Activated CD4-positive, alpha-beta memory T cell treated with anti-CD3 and anti-CD28 coated beads for 36 hours (primary cell): ENCODE measurements around the gene ZNF260. TPM values are rescaled to one million over a fixed set of nuclear protein-coding genes. Genes with fewer than 3 reads are reported as not detected.

Experiments used
- CTCF ChIA-PET: fragments of 350-600 bp; sonication (Branson Sonifier 250); formaldehyde crosslinking; loops from one replicate; lab custom pipeline; 2021; ENCODE audit warnings: antibody characterized with exemption, inconsistent platforms; lab: Charles Lee
- POLR2A ChIA-PET: fragments of 350-600 bp; sonication (Branson Sonifier 250); formaldehyde crosslinking; loops from one replicate; lab custom pipeline; 2021; ENCODE audit warnings: antibody characterized with exemption; lab: Charles Lee
- DNase-seq: peaks from one replicate; pipeline ENCODE4 v3.0.0-alpha.2; 2020
- H3K27ac Mint-ChIP-seq: one replicate; pipeline ENCODE4 v1.8.0; 2021; ENCODE audit warnings: mixed read lengths
- H3K27me3 Mint-ChIP-seq: one replicate; pipeline ENCODE4 v1.8.0; 2021; ENCODE audit warnings: mixed read lengths
- H3K36me3 Mint-ChIP-seq: one replicate; pipeline ENCODE4 v1.8.0; 2021; ENCODE audit warnings: mixed read lengths
- H3K4me1 Mint-ChIP-seq: one replicate; pipeline ENCODE4 v1.8.0; 2021; ENCODE audit warnings: low read depth, mixed read lengths
- H3K4me3 Mint-ChIP-seq: one replicate; pipeline ENCODE4 v1.8.0; 2021; ENCODE audit warnings: mild to moderate bottlenecking, mixed read lengths
- H3K9me3 Mint-ChIP-seq: one replicate; pipeline ENCODE4 v1.8.0; 2021; ENCODE audit warnings: mixed read lengths
- intact Hi-C: fragments of 100-400 bp; cut with micrococcal nuclease; formaldehyde crosslinking; loops from one replicate; pipeline ENCODE4 v1.15.1; 2023
- total RNA-seq, 2 experiments: library from RNA; stranded (reverse); gene quantifications; one replicate each; pipeline ENCODE4 v1.2.3, GENCODE V29; 2021

The ZNF260 gene
- total RNA-seq, 2 experiments from 2014 or later = 3.7 TPM

GRCh38 chr19:36489118-36489919, 38.8 kb downstream of the ZNF260 start, which contains the start of gene ZNF566:
TSS of gene ZNF566 (minus strand) at chr19:36489561. CDS start at chr19:36476557, 13,004 bp downstream.
- POLR2A ChIA-PET = interaction anchor here (0.7 to 2.4 kb wide), 12 partner anchors 10 to 828 kb away, joined by 3 to 17 read pairs (median 4); partner anchors contain the start of genes ZNF146, ZNF260, ZNF382 and ZNF383
- Mint-ChIP-seq H3K4me3 (peak within 1 kb of the TSS; percentile 95), H3K27ac (peak within 1 kb of the TSS; percentile 99), H3K27me3 (no peaks in the 10 kb centered on the region), H3K9me3 (peaks cover 20% of the 10 kb centered on the region), H3K36me3 (peaks cover 19% of the 10 kb centered on the region), H3K4me1 (peaks cover 23% of the 10 kb centered on the region)
- peak; percentile 96 for DNase-seq
- intact Hi-C loops = loop anchor here (1.0 to 5.0 kb wide), 13 partner anchors 39 to 977 kb away; partner anchors contain the start of genes TBCB, ZFP14, ZFP82 and ZNF146
- CTCF ChIA-PET = interaction anchor here (0.6 to 1.9 kb wide), 3 partner anchors 111 to 361 kb away, joined by 3 to 6 read pairs (median 3); partner anchors contain the start of genes ZFP14 and ZNF382

GRCh38 chr19:36488846-36489117, 39.3 kb downstream of the ZNF260 start:
- Mint-ChIP-seq H3K4me1 (peaks cover 23% of the 10 kb centered on the region), H3K36me3 (peaks cover 24% of the 10 kb centered on the region), H3K4me3 (peak overlapping the region; percentile 95), H3K27me3 (no peaks in the 10 kb centered on the region), H3K9me3 (peaks cover 23% of the 10 kb centered on the region), H3K27ac (peak overlapping the region; percentile 99)
- intact Hi-C loops = loop anchor here (1.0 to 5.0 kb wide), 13 partner anchors 40 to 978 kb away; partner anchors contain the start of genes TBCB, ZFP14, ZFP82 and ZNF146
- CTCF ChIA-PET = interaction anchor here (1.0 to 1.9 kb wide), 2 partner anchors 110 to 361 kb away, joined by 3 to 6 read pairs; partner anchors contain the start of gene ZFP14
- DNase-seq = peak; percentile 69
- POLR2A ChIA-PET = interaction anchor here (0.9 to 2.4 kb wide), 11 partner anchors 10 to 829 kb away, joined by 3 to 17 read pairs (median 6); partner anchors contain the start of genes ZNF146, ZNF260, ZNF382 and ZNF383

DNA sequence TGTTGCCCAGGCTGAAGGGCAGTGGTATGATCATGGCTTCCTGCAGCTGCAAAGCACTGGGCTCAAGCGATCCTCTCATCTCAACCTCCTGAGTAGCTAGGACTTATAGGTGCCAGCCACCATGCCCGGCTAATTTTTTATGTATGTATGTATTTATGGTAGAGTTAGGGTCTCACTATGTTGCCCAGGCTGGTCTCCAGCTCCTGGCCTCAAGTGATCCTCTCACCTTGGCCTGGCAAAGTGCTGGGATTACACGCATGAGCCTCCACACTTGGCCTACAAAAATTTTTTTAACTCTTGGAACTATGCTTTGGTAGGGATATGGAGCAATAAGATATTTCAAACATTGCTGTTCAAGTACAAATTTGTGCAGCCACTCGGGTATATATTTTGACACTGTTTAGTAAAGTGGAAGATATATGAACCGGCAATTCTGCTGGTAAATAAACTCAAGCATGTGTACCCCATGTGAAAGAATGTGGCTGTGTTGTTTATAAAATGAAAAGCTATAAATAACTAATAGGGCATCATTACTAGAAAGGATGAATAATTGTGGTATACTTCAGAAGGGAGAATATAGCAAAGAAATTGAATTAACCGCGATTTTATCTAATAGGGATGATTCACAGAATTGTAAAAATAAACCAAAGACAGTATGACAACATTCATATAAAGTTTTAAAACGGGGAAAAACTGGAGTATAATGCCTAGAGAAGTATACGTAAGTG, 39.8 kb downstream of the ZNF260 start:
- peak overlapping the region; percentile 95 for H3K4me3 Mint-ChIP-seq
- H3K9me3 Mint-ChIP-seq = peaks cover 25% of the 10 kb centered on the region
- peak overlapping the region; percentile 99 for H3K27ac Mint-ChIP-seq
- DNase-seq = no peak
- POLR2A ChIA-PET = interaction anchor here (1.2 to 2.4 kb wide), 8 partner anchors 40 to 829 kb away, joined by 3 to 17 read pairs (median 8); partner anchors contain the start of genes ZNF146, ZNF260, ZNF382 and ZNF383
- peaks cover 27% of the 10 kb centered on the region for H3K36me3 Mint-ChIP-seq
- peaks cover 23% of the 10 kb centered on the region for H3K4me1 Mint-ChIP-seq
- CTCF ChIA-PET = interaction anchor here (1.0 to 1.9 kb wide), 2 partner anchors 110 to 360 kb away, joined by 3 to 6 read pairs; partner anchors contain the start of gene ZFP14
- H3K27me3 Mint-ChIP-seq = no peaks in the 10 kb centered on the region
- intact Hi-C loops = loop anchor here (2.0 to 5.0 kb wide), 5 partner anchors 179 to 979 kb away; partner anchors contain the start of genes TBCB, ZNF146, ZNF420 and ZNF461

DNA sequence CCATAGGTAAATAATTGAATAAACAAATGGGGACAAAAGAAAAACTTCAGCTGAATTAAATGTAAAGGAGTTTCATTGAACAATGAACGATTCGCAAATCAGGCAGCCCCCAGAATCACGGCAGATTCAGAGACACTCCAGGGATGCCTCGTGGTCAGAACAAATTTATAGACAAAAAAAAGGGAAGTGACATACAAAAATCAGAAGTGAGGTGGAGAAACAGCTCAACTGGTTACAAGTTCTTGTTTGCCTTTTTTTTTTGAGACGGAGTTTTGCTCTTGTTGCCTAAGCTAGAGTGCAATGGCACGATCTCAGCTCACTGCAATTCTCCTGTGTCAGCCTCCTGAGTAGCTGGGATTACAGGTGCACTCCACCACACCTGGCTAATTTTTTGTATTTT, 44.4 kb downstream of the ZNF260 start:
- Mint-ChIP-seq H3K4me1 (peaks cover 17% of the 10 kb centered on the region), H3K9me3 (peaks cover 39% of the 10 kb centered on the region), H3K27me3 (no peaks in the 10 kb centered on the region), H3K27ac (no peak overlapping the region), H3K36me3 (peaks cover 52% of the 10 kb centered on the region), H3K4me3 (no peak overlapping the region)
- intact Hi-C loops = no loop called here
- CTCF ChIA-PET = no interaction called here
- no peak for DNase-seq
- POLR2A ChIA-PET = interaction anchor here (0.6 kb wide), 1 partner anchor 290 kb away, joined by 3 read pairs; no protein-coding TSS in a partner anchor

DNA sequence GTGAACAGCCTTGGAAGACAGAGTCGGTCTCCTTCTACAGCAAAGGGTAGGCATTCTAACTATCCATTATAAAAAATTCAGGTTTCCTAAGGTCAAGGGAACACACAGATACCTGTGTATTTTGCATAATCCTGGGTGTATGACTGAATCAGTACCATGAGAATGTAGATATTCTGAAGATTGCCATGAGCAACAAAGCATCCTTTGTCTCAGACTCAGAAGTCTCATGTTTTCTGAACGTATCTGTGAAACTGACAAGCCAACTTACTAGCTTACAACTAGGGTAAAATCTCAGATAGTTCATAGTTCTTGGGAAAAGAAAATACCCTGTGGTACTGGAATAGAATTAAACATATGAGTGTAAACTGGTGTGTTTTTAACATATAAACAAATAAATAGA, 45.2 kb downstream of the ZNF260 start:
- Mint-ChIP-seq H3K36me3 (peaks cover 55% of the 10 kb centered on the region), H3K4me1 (peaks cover 9% of the 10 kb centered on the region), H3K27me3 (no peaks in the 10 kb centered on the region), H3K9me3 (peaks cover 39% of the 10 kb centered on the region), H3K4me3 (no peak overlapping the region), H3K27ac (no peak overlapping the region)
- ChIA-PET CTCF (no interaction called here), POLR2A (no interaction called here)
- intact Hi-C loops = no loop called here
- DNase-seq = no peak

Other genes starting within 250 kb of the ZNF260 start
- gene ZFP14, start 149.1 kb downstream of the ZNF260 start, total RNA-seq = 1 to 10 TPM; 1.6 to 2.3 TPM
- gene ZFP82, start 109.6 kb downstream of the ZNF260 start, total RNA-seq = 1 to 10 TPM; 3.7 to 3.9 TPM
- 1 to 10 TPM; 3.8 to 4.6 TPM for gene ZNF566, start 38.7 kb downstream of the ZNF260 start, total RNA-seq
- 10 to 100 TPM; 14.3 to 15.4 TPM for gene ZNF529, start 45.0 kb upstream of the ZNF260 start, total RNA-seq
- gene ZNF382, start 77.0 kb upstream of the ZNF260 start, total RNA-seq = 10 to 100 TPM; 10.9 to 14.8 TPM
- gene ZNF461, start 138.6 kb upstream of the ZNF260 start, total RNA-seq = 1 to 10 TPM; 4.2 to 4.9 TPM
- gene ZNF567, start 159.3 kb upstream of the ZNF260 start, total RNA-seq = 1 to 10 TPM; 4.9 to 5.3 TPM
- 1 to 10 TPM; 6.7 TPM for gene ZNF850, start 244.5 kb upstream of the ZNF260 start, total RNA-seq